GM23338 (cell line): ENCODE results near the gene IFI6. TPM values are rescaled to one million over a fixed set of nuclear protein-coding genes. Genes with fewer than 3 reads are reported as not detected.

ENCODE experiments used
- ATAC-seq: fragments of 200-7000 bp; cut with Tn5 transposase; 3 replicates; pipeline ENCODE4 v1.9.1; 2020
- DNase-seq: peaks from one replicate; pipeline ENCODE4 v3.0.0-alpha.2; 2015; ENCODE audit warnings: low spot score
- H2AFZ ChIP-seq: fragments of 200-600 bp; sonication (generic); 2 replicates; pipeline ENCODE4 v1.8.0; 2016; ENCODE audit warnings: antibody characterized with exemption, mild to moderate bottlenecking, moderate library complexity
- H3F3A ChIP-seq: fragments of 200-600 bp; sonication (generic); replicated peaks from 2 replicates; pipeline ENCODE4 v1.8.0; 2017; ENCODE audit warnings: antibody characterized with exemption, mixed run types, low read depth
- H3K27ac ChIP-seq: fragments of 200-600 bp; sonication (generic); 2 replicates; pipeline ENCODE4 v1.6.1; 2016; ENCODE audit warnings: low read depth
- H3K27me3 ChIP-seq: fragments of 200-600 bp; sonication (generic); 2 replicates; pipeline ENCODE4 v1.8.0; 2016; ENCODE audit warnings: mild to moderate bottlenecking, mixed run types, moderate library complexity; ENCODE audit not compliant: insufficient read depth
- H3K36me3 ChIP-seq: fragments of 200-600 bp; sonication (generic); 2 replicates; pipeline ENCODE4 v1.8.0; 2016; ENCODE audit warnings: mild to moderate bottlenecking; ENCODE audit not compliant: insufficient read depth
- H3K4me1 ChIP-seq: fragments of 200-600 bp; sonication (generic); 2 replicates; pipeline ENCODE4 v1.8.0; 2016; ENCODE audit warnings: mild to moderate bottlenecking, moderate library complexity; ENCODE audit not compliant: insufficient read depth
- H3K4me2 ChIP-seq: fragments of 200-600 bp; sonication (generic); 2 replicates; pipeline ENCODE4 v1.7.1; 2017; ENCODE audit warnings: mixed run types
- H3K4me3 ChIP-seq: fragments of 200-600 bp; sonication (generic); 2 replicates; pipeline ENCODE4 v1.6.1; 2016; ENCODE audit warnings: mixed run types
- H3K79me2 ChIP-seq: fragments of 200-600 bp; sonication (generic); replicated peaks from 2 replicates; pipeline ENCODE4 v1.8.0; 2017; ENCODE audit warnings: mild to moderate bottlenecking; ENCODE audit not compliant: insufficient read depth
- H3K9me2 ChIP-seq: fragments of 200-600 bp; sonication (generic); 2 replicates; pipeline ENCODE4 v1.8.0; 2017; ENCODE audit not compliant: insufficient read depth
- H4K20me1 ChIP-seq: fragments of 200-600 bp; sonication (generic); replicated peaks from 2 replicates; pipeline ENCODE4 v1.8.0; 2017; ENCODE audit warnings: mild to moderate bottlenecking; ENCODE audit not compliant: insufficient read depth
- H3K27ac Mint-ChIP-seq: 2 replicates; pipeline ENCODE4 v1.8.0; 2020; ENCODE audit warnings: inconsistent platforms, mild to moderate bottlenecking, moderate library complexity, mixed read lengths
- H3K27me3 Mint-ChIP-seq: 3 replicates; pipeline ENCODE4 v1.8.0; 2022; ENCODE audit warnings: low read depth, mild to moderate bottlenecking, moderate library complexity, mixed read lengths, inconsistent platforms; ENCODE audit not compliant: insufficient read depth, poor library complexity
- H3K36me3 Mint-ChIP-seq: 3 replicates; pipeline ENCODE4 v1.8.0; 2021; ENCODE audit warnings: low read depth, mild to moderate bottlenecking, inconsistent platforms, moderate library complexity, mixed read lengths
- H3K4me1 Mint-ChIP-seq: 3 replicates; pipeline ENCODE4 v1.8.0; 2020; ENCODE audit warnings: mild to moderate bottlenecking, inconsistent platforms, mixed read lengths
- H3K4me3 Mint-ChIP-seq: 3 replicates; pipeline ENCODE4 v1.8.0; 2021; ENCODE audit warnings: moderate library complexity, mild to moderate bottlenecking, inconsistent platforms, mixed read lengths
- H3K9me3 Mint-ChIP-seq: 3 replicates; pipeline ENCODE4 v1.8.0; 2020; ENCODE audit warnings: moderate library complexity, mild to moderate bottlenecking, inconsistent platforms, mixed read lengths
- CREB1 ChIP-seq: fragments of 250-450 bp; sonication (Bioruptor Pico); IDR thresholded peaks from 2 replicates; pipeline ENCODE4 v1.5.0; 2020; ENCODE audit warnings: low read depth, mild to moderate bottlenecking, moderate library complexity
- EZH2 ChIP-seq: fragments of 200-600 bp; sonication (generic); IDR thresholded peaks from one replicate; pipeline ENCODE4 v1.8.0; 2017; ENCODE audit warnings: antibody characterized with exemption, mild to moderate bottlenecking, low read depth; ENCODE audit not compliant: unreplicated experiment
- JUNB ChIP-seq: IDR thresholded peaks from one replicate; pipeline ENCODE4 v1.6.1; 2016; ENCODE audit warnings: antibody characterized with exemption; ENCODE audit not compliant: unreplicated experiment
- NANOG ChIP-seq: IDR thresholded peaks from 2 replicates; pipeline ENCODE4 v1.6.1; 2016; ENCODE audit warnings: antibody characterized with exemption, borderline replicate concordance
- polyA plus RNA-seq: library from polyadenylated mRNA; unstranded; fragments of >200 nt; fragmentation: Nextera tagmentation; extraction: Ambion mirVana; gene quantifications from 2 replicates; pipeline ENCODE4 v1.2.1, GENCODE V29; 2016
- total RNA-seq: library from RNA; depleted of rRNA; stranded (reverse); fragments of >200 nt; shearing (Covaris generic); gene quantifications from 2 replicates; pipeline ENCODE4 v1.2.3, GENCODE V29; 2014
- TF ChIP-seq, protein P1 (sequence below), 2 experiments: fragments of 200-600 bp in 1 of 2; sonication (generic) in 1 of 2; conservative IDR thresholded peaks; 2 replicates each; pipeline versions ENCODE4 v1.5.1 to v1.6.1; 2016 to 2017; ENCODE audit warnings: antibody characterized with exemption in 2 of 2, low read depth in 2 of 2, mild to moderate bottlenecking in 2 of 2, moderate library complexity in 1 of 2

Gene IFI6
- total and polyA plus RNA-seq, 2 experiments from 2014 or later, result 6.3 to 16.0 TPM

DNA sequence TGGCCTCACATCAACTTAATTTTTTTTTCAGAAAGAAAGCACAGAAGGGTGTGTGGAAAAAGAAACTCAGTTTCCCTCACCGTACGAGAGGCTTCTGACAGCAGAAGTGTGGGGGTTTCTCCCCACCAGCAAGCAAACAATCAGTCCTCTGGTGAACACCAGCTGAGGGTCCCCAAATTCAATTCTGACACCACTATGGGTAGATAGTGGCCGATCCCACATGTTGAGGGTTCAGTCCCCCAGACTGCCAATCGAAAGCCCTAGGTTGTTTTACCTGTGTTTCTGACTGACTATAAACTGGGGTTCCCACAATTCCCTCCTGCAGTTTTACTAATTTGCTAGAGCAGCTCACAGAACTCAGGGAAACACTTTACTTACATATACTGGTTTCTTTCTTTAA lies 2.1 kb downstream of the IFI6 start:
- Histone ChIP-seq H3K27ac (no peak overlapping the region), H3K4me2 (peak overlapping the region; percentile 82; the same call in 1 of the 2 replicates), H3K27me3 (peaks cover 11% of the 10 kb centered on the region), H3K9me2 (no peaks in the 10 kb centered on the region), H3F3A (peaks cover 10% of the 10 kb centered on the region; the same call in 1 of the 2 replicates), H3K4me3 (no peak overlapping the region), H2AFZ (no peak overlapping the region; the same call in 1 of the 2 replicates), H3K36me3 (no peaks in the 10 kb centered on the region), H3K79me2 (no peaks in the 10 kb centered on the region), H4K20me1 (no peaks in the 10 kb centered on the region), H3K4me1 (no peaks in the 10 kb centered on the region; the same call in 1 of the 2 replicates)
- TF ChIP-seq NANOG, result no peak
- no peak for TF ChIP-seq EZH2
- TF ChIP-seq JUNB, result no peak
- H3K4me3 Mint-ChIP-seq, result no peak overlapping the region
- peaks cover 4% of the 10 kb centered on the region for H3K27me3 Mint-ChIP-seq
- no peaks in the 10 kb centered on the region for H3K36me3 Mint-ChIP-seq
- H3K4me1 Mint-ChIP-seq, result peaks cover 16% of the 10 kb centered on the region; the same call in 2 of the 3 replicates
- H3K9me3 Mint-ChIP-seq, result no peaks in the 10 kb centered on the region
- ATAC-seq, result no peak
- H3K27ac Mint-ChIP-seq, result no peak overlapping the region
- no peak for DNase-seq

DNA sequence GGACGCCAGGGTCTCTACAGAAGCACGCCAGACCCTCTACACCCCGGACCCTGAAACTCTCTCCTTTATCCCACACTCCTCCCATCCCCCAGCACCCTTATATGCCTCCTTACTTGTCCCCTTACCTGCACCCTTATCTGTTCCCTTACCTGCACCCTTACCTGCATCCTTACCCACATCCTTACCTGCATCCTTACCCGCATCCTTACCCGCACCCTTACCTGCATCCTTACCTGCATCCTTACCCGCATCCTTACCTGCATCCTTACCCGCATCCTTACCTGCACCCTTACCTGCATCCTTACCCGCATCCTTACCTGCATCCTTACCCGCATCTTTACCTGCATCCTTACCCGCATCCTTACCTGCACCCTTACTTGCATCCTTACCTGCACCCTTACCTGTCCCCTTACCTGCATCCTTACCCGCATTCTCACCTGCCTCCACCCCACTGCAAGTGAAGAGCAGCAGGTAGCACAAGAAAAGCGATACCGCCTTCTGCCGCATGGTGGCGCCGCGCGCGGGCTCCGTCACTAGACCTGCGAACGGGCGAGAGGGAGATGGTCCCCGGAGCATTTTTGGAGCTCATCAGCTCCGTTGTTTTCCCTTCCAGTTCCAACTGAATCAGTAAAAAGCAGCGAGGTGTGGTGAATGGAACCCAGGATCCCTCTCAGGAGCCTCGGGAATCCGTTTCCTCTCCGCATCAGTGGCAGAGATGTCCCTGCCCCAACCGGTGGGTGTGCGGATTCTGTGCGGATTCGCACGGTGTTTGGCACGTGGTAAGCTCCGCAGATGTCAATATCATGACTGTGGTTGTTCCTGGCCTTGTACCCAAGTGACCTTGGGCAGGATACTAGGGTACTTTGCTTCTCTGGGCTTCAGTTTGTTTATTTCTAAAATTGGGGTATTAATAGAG lies 2.9 kb downstream of the IFI6 start:
- ATAC-seq (peak; percentile 75), DNase-seq (peak; percentile 79)
- H3K27me3 Mint-ChIP-seq, result peaks cover 7% of the 10 kb centered on the region
- peak; percentile 61; the same call in 1 of the 2 replicates for TF ChIP-seq CREB1 (CRISPR knock-in tag)
- TF ChIP-seq, protein P1, sequence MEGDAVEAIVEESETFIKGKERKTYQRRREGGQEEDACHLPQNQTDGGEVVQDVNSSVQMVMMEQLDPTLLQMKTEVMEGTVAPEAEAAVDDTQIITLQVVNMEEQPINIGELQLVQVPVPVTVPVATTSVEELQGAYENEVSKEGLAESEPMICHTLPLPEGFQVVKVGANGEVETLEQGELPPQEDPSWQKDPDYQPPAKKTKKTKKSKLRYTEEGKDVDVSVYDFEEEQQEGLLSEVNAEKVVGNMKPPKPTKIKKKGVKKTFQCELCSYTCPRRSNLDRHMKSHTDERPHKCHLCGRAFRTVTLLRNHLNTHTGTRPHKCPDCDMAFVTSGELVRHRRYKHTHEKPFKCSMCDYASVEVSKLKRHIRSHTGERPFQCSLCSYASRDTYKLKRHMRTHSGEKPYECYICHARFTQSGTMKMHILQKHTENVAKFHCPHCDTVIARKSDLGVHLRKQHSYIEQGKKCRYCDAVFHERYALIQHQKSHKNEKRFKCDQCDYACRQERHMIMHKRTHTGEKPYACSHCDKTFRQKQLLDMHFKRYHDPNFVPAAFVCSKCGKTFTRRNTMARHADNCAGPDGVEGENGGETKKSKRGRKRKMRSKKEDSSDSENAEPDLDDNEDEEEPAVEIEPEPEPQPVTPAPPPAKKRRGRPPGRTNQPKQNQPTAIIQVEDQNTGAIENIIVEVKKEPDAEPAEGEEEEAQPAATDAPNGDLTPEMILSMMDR (conservative IDR thresholded peaks at IDR 0.05; ENCODE audit: low read depth in 2 of 2), result peak; percentile 70 to 93
- TF ChIP-seq JUNB, result no peak
- no peak overlapping the region for H3K27ac ChIP-seq
- peaks cover 10% of the 10 kb centered on the region; the same call in 1 of the 2 replicates for H3F3A ChIP-seq
- no peak overlapping the region for H3K27ac Mint-ChIP-seq
- peaks cover 16% of the 10 kb centered on the region; the same call in 2 of the 3 replicates for H3K4me1 Mint-ChIP-seq
- no peaks in the 10 kb centered on the region for H3K9me2 ChIP-seq
- H3K4me3 ChIP-seq, result peak overlapping the region; percentile 51
- H3K36me3 ChIP-seq, result no peaks in the 10 kb centered on the region
- H2AFZ ChIP-seq, result peak overlapping the region; percentile 100
- no peaks in the 10 kb centered on the region for H4K20me1 ChIP-seq
- no peaks in the 10 kb centered on the region for H3K36me3 Mint-ChIP-seq
- peak overlapping the region; percentile 55 for H3K4me3 Mint-ChIP-seq
- no peaks in the 10 kb centered on the region for H3K9me3 Mint-ChIP-seq
- no peaks in the 10 kb centered on the region; the same call in 1 of the 2 replicates for H3K4me1 ChIP-seq
- H3K79me2 ChIP-seq, result no peaks in the 10 kb centered on the region
- peak overlapping the region; percentile 82 for H3K4me2 ChIP-seq
- peaks cover 11% of the 10 kb centered on the region for H3K27me3 ChIP-seq
